Measurements from ENCODE around the gene TP53RK. TPM values are rescaled to one million over a fixed set of nuclear protein-coding genes. Genes with fewer than 3 reads are reported as not detected.
"Not testable (repeated sequence)": the region's sequence is repeated elsewhere in the genome, so short reads cannot be mapped to it uniquely, and the experiment has no call there.

TP53RK gene
- total and polyA plus RNA-seq, 2 donors: 11.8 to 21.5 TPM

- Histone ChIP-seq H3K36me3 (ENCODE audit: insufficient read depth) (no peaks in the 10 kb centered on the region), H3K4me3 (ENCODE audit: low read depth, low read length) (peak overlapping the region; percentile 24), H3K27ac (ENCODE audit: low read depth) (no peak overlapping the region), H3K4me1 (ENCODE audit: insufficient read depth) (peaks cover 4% of the 10 kb centered on the region)
- DNase-seq (ENCODE audit: extremely low spot score): peak; percentile 55
- 16% methylated on average over 23 of the region's 23 CpGs for WGBS
Observed at GRCh38 chr20:46683939-46684750, 5.1 kb downstream of the TP53RK start.

GRCh38 chr20:46683668-46683938 lies 5.6 kb downstream of the TP53RK start:
- WGBS: 18% methylated on average over 8 of the region's 8 CpGs
- H3K4me1 ChIP-seq (ENCODE audit: insufficient read depth): peaks cover 4% of the 10 kb centered on the region
- no peaks in the 10 kb centered on the region for H3K36me3 ChIP-seq (ENCODE audit: insufficient read depth)
- peak overlapping the region; percentile 24 for H3K4me3 ChIP-seq (ENCODE audit: low read depth, low read length)
- DNase-seq (ENCODE audit: extremely low spot score): no peak
- no peak overlapping the region for H3K27ac ChIP-seq (ENCODE audit: low read depth)

GRCh38 chr20:46683011-46683667 lies 6.1 kb downstream of the TP53RK start:
- DNase-seq (ENCODE audit: extremely low spot score): no peak

GRCh38 chr20:46682063-46682821 lies 7.0 kb downstream of the TP53RK start:
- WGBS: 86% methylated on average over 9 of the region's 9 CpGs
- H3K27ac ChIP-seq (ENCODE audit: low read depth): no peak overlapping the region
- DNase-seq (ENCODE audit: extremely low spot score): no peak
- no peak overlapping the region for H3K4me3 ChIP-seq (ENCODE audit: low read depth, low read length)
- H3K36me3 ChIP-seq (ENCODE audit: insufficient read depth): no peaks in the 10 kb centered on the region
- H3K4me1 ChIP-seq (ENCODE audit: insufficient read depth): no peaks in the 10 kb centered on the region

More at GRCh38 chr20:46683011-46683667, 6.1 kb downstream of the TP53RK start:
- peaks cover 2% of the 10 kb centered on the region for H3K4me1 ChIP-seq (ENCODE audit: insufficient read depth)
- H3K27ac ChIP-seq (ENCODE audit: low read depth): no peak overlapping the region
- 19% methylated on average over 12 of the region's 12 CpGs for WGBS
- no peaks in the 10 kb centered on the region for H3K36me3 ChIP-seq (ENCODE audit: insufficient read depth)
- H3K4me3 ChIP-seq (ENCODE audit: low read depth, low read length): no peak overlapping the region

DNA sequence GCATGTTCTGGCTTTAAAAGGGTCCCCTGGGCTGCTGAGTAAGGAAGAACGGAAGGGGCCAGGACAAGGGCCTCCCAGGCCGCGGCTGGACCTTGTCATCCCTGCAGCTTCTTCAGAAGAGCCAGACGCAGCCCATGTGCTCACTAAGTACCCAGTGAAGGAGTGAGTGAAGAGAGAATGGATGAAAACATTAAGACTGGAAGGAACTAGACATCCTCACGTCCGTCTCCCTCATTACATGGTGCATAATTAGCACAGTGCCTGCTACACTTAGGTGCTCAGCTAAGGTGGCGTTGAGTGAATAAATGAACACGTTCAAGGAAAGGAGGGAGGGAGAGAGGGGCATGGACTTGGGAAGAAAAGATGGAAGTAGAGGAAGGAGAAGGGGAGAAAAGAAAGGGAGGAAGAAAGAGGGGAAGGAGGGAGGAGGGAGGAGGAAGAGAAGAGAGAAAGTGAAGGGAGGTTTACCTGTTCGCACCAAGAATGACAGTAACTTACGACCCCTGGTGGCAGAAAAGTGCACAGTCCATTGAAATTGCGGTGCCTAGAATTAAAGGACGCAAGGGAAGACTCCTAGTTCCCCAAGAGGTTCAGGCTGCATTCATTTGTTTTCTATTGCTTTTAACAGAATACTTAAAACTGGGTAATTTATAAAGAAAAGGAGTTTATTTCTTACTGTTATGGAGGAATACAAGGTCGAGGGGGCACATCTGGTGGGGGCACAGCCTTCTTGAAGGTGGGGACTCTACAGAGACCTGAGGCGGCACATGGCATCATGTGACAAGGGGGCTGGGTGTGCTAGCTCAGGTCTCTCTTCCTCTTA lies 8.0 kb downstream of the TP53RK start:
- peak; percentile 53 for DNase-seq (ENCODE audit: extremely low spot score)
- WGBS: 48% methylated on average over 14 of the region's 14 CpGs
- no peaks in the 10 kb centered on the region for H3K36me3 ChIP-seq (ENCODE audit: insufficient read depth)

GRCh38 chr20:46680684-46681031 lies 8.6 kb downstream of the TP53RK start:
- Histone ChIP-seq H3K36me3 (ENCODE audit: insufficient read depth) (no peaks in the 10 kb centered on the region), H3K4me1 (ENCODE audit: insufficient read depth) (no peaks in the 10 kb centered on the region), H3K27ac (ENCODE audit: low read depth) (no peak overlapping the region), H3K4me3 (ENCODE audit: low read depth, low read length) (no peak overlapping the region)
- 93% methylated on average over 2 of the region's 2 CpGs for WGBS
- no peak for DNase-seq (ENCODE audit: extremely low spot score)

More for the DNA sequence above, 8.0 kb downstream of the TP53RK start:
- Histone ChIP-seq H3K4me1 (ENCODE audit: insufficient read depth) (no peaks in the 10 kb centered on the region), H3K27ac (ENCODE audit: low read depth) (no peak overlapping the region), H3K4me3 (ENCODE audit: low read depth, low read length) (no peak overlapping the region)

- no peaks in the 10 kb centered on the region for H3K4me1 ChIP-seq (ENCODE audit: insufficient read depth)
- no peak overlapping the region for H3K27ac ChIP-seq (ENCODE audit: low read depth)
- no peaks in the 10 kb centered on the region for H3K36me3 ChIP-seq (ENCODE audit: insufficient read depth)
- WGBS: 84% methylated on average over 4 of the region's 4 CpGs
- H3K4me3 ChIP-seq (ENCODE audit: low read depth, low read length): no peak overlapping the region
- no peak for DNase-seq (ENCODE audit: extremely low spot score)
Observed at GRCh38 chr20:46678516-46678915, 10.7 kb downstream of the TP53RK start.

GRCh38 chr20:46677608-46678007 lies 11.6 kb downstream of the TP53RK start:
- no peak for DNase-seq (ENCODE audit: extremely low spot score)
- WGBS: 83% methylated on average over 5 of the region's 5 CpGs

GRCh38 chr20:46676649-46677316 lies 12.5 kb downstream of the TP53RK start:
- not testable (repeated sequence) for H3K27ac ChIP-seq (ENCODE audit: low read depth); H3K36me3 ChIP-seq (ENCODE audit: insufficient read depth); DNase-seq (ENCODE audit: extremely low spot score); H3K4me3 ChIP-seq (ENCODE audit: low read depth, low read length); H3K4me1 ChIP-seq (ENCODE audit: insufficient read depth)
- WGBS: 87% methylated on average over 13 of the region's 14 CpGs

More at GRCh38 chr20:46677608-46678007, 11.6 kb downstream of the TP53RK start:
- Histone ChIP-seq H3K27ac (ENCODE audit: low read depth) (no peak overlapping the region), H3K4me1 (ENCODE audit: insufficient read depth) (no peaks in the 10 kb centered on the region), H3K4me3 (ENCODE audit: low read depth, low read length) (no peak overlapping the region), H3K36me3 (ENCODE audit: insufficient read depth) (no peaks in the 10 kb centered on the region)

DNA sequence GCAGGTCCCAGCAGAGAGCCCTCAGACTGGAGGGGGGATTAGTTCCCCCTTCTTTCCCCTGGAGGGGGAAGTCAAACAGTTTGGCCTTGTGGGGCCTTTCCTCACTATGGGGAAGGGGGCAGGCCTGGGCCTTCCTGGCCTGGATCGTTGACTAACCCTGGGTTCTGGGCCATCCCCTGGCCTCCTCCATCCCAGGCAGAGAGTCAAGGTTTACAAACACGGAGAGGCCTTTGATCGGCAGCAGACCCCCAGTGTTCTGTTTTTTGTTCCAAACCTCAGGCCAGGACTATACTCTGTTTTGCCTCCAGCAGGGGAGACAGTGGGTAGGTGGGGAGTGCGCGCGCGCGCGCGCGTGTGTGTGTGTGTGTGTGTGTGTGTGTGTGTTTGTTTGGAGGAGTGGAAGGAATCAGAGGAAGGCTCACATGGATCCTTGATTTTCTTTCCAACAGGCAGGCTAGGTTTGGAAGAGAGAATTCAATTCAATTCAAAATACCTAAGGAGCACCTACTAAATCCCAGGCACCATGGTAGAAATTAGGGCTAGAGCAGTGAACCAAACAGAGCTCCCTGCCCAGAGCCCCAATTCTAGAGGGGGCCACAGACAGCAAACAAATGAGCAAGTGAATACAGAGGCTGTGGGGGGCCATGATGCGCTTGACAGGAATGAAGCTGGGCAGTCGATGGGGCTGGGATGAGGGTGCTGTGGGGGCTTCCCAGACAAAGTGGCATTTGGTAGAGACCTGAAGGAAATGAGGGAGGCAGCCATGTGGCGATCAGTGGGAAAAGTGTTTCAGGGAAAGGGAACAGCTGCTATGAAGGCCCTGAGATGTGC lies 14.8 kb downstream of the TP53RK start:
- H3K4me3 ChIP-seq (ENCODE audit: low read depth, low read length): no peak overlapping the region
- no peak for DNase-seq (ENCODE audit: extremely low spot score)
- WGBS: 63% methylated on average over 14 of the region's 14 CpGs

DNA sequence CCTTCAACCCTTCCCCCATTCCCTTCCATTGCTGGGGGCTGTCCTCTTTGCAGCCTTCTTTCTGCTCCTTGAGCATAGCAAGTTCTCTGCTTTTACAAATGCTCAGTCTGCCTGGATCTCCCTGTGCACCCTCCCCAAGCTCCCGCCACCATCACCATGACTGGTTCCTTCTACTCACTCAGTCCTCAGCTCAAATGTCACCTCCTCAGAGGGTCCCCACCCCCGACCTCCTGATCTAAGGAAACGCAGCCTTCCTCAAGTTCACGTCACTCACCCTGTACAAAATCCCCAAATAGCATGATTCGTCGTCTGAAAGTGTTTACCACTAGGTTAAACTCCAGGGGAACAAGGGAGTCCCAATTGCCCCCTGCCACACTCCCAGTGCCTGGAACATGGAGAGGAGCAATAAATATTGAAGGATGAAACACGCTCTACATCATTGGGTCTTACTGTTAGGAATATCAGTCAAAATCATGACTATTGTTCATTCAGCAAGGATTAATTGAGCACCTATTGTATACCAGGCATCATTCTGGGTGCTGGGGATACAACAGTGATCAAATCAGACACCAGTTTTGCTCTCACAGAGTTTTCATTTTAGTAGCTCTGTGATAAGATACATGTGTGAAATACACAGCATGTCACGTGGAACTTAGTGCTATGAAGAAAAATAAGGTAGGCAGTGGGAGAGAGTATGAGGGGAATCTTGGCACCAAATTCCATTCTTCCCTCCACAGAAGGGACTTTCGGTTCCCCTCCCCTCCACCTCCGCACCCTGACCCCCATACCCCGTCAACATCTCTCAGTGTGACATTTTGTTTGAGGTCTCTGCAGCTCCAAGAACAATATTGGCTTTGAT lies 15.6 kb downstream of the TP53RK start:
- Histone ChIP-seq H3K36me3 (ENCODE audit: insufficient read depth) (no peaks in the 10 kb centered on the region), H3K4me3 (ENCODE audit: low read depth, low read length) (no peak overlapping the region), H3K4me1 (ENCODE audit: insufficient read depth) (no peaks in the 10 kb centered on the region), H3K27ac (ENCODE audit: low read depth) (no peak overlapping the region)
- no peak for DNase-seq (ENCODE audit: extremely low spot score)
- WGBS: 81% methylated on average over 11 of the region's 11 CpGs

More for the DNA sequence above, 14.8 kb downstream of the TP53RK start:
- Histone ChIP-seq H3K27ac (ENCODE audit: low read depth) (no peak overlapping the region), H3K4me1 (ENCODE audit: insufficient read depth) (no peaks in the 10 kb centered on the region), H3K36me3 (ENCODE audit: insufficient read depth) (no peaks in the 10 kb centered on the region)
